ENCODE measurements around the gene DCAF4.
A peak's percentile ranks its signal among the peaks of the same experiment; 100 is the strongest.

DCAF4 gene

DNA sequence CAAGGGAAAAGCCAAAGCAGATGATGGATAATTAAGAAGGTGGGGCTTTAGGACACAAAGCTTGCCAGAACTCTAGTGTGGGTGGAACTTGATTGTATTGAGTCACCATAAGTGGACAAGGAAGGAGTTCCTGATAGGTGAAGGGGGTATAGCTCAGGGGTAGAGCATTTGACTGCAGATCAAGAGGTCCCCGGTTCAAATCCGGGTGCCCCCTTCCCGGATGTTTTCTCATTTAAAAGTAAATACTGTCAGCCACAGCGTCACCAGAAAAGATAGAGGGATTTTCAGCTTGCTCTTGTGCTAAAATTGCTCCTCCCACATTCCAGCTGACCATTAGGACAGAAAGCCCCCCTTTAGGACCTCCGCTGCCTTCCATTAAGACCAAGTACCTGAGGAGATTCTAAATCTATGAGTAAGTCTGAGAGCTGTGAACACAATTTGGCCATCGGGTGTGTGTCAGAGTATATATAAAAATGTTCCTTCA is 36.6 kb downstream of the DCAF4 start:
- DNase-seq (ENCODE audit: low spot score) = no peak
- ATAC-seq (ENCODE audit: low read depth) = peak; percentile 56
- no peaks in the 10 kb centered on the region for H3K27me3 ChIP-seq (ENCODE audit: insufficient read depth, poor library complexity, severe bottlenecking)
- no peak overlapping the region for H3K4me3 ChIP-seq (ENCODE audit: severe bottlenecking)
- TF ChIP-seq, protein P1, sequence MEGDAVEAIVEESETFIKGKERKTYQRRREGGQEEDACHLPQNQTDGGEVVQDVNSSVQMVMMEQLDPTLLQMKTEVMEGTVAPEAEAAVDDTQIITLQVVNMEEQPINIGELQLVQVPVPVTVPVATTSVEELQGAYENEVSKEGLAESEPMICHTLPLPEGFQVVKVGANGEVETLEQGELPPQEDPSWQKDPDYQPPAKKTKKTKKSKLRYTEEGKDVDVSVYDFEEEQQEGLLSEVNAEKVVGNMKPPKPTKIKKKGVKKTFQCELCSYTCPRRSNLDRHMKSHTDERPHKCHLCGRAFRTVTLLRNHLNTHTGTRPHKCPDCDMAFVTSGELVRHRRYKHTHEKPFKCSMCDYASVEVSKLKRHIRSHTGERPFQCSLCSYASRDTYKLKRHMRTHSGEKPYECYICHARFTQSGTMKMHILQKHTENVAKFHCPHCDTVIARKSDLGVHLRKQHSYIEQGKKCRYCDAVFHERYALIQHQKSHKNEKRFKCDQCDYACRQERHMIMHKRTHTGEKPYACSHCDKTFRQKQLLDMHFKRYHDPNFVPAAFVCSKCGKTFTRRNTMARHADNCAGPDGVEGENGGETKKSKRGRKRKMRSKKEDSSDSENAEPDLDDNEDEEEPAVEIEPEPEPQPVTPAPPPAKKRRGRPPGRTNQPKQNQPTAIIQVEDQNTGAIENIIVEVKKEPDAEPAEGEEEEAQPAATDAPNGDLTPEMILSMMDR (IDR thresholded peaks at IDR 0.05; ENCODE audit: poor library complexity, severe bottlenecking) = no peak
- H3K36me3 ChIP-seq (ENCODE audit: low read depth) = no peaks in the 10 kb centered on the region
- H3K27ac ChIP-seq (ENCODE audit: poor library complexity, severe bottlenecking) = peak overlapping the region; percentile 88
- peaks cover 29% of the 10 kb centered on the region for H3K4me1 ChIP-seq (ENCODE audit: insufficient read depth, poor library complexity, severe bottlenecking)
- H3K9me3 ChIP-seq (ENCODE audit: severe bottlenecking) = no peaks in the 10 kb centered on the region

DNA sequence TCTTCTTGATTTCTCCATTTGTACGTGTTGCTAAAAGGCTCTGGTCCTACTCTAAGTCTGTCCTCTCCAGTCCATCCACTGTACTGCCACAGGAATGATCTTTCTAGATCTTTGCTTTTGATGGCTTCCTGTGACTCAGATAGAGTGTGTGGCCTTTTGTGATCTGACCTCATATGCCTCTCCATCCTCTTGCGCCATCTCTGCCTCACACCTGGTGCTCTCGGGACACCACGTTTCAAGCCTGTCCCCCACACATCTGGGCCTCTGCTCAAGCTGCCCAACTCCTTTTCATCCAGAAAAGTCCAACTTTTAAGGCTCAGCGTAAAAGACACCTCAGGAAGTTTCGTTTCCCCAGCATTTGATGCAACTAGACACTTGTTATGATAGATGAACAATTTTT is 39.0 kb downstream of the DCAF4 start:
- H3K4me1 ChIP-seq (ENCODE audit: insufficient read depth, poor library complexity, severe bottlenecking) = peaks cover 29% of the 10 kb centered on the region
- H3K4me3 ChIP-seq (ENCODE audit: severe bottlenecking) = no peak overlapping the region
- TF ChIP-seq, protein P1 (IDR thresholded peaks at IDR 0.05; ENCODE audit: poor library complexity, severe bottlenecking) = no peak
- ATAC-seq (ENCODE audit: low read depth) (peak; percentile 4; the same call in 2 of the 3 replicates), DNase-seq (ENCODE audit: low spot score) (no peak)
- no peaks in the 10 kb centered on the region for H3K27me3 ChIP-seq (ENCODE audit: insufficient read depth, poor library complexity, severe bottlenecking)
- H3K36me3 ChIP-seq (ENCODE audit: low read depth) = no peaks in the 10 kb centered on the region
- H3K9me3 ChIP-seq (ENCODE audit: severe bottlenecking) = no peaks in the 10 kb centered on the region
- peak overlapping the region; percentile 16 for H3K27ac ChIP-seq (ENCODE audit: poor library complexity, severe bottlenecking)

DNA sequence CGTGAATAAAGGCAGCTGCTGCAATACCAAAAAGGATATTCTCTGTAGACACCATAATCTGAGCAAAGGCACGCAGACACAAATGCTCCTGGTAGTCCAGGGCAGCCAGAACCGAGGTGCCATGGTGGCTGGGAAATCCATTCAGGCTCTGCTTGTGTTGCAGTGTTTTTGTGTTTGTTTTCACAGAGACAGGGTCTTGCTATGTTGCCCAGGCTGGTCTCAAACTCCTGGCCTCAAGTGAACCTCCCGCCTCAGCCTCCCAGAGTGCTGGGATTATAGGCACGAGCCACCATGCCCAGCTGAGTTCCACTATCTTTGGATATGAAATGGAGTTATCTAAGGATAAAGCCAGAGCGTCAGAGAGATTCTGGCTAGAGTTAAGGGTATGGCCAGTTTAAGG is 39.8 kb downstream of the DCAF4 start:
- peak overlapping the region; percentile 16 for H3K27ac ChIP-seq (ENCODE audit: poor library complexity, severe bottlenecking)
- TF ChIP-seq, protein P1 (IDR thresholded peaks at IDR 0.05; ENCODE audit: poor library complexity, severe bottlenecking) = no peak
- no peak for DNase-seq (ENCODE audit: low spot score)
- H3K27me3 ChIP-seq (ENCODE audit: insufficient read depth, poor library complexity, severe bottlenecking) = no peaks in the 10 kb centered on the region
- H3K36me3 ChIP-seq (ENCODE audit: low read depth) = no peaks in the 10 kb centered on the region
- no peak for ATAC-seq (ENCODE audit: low read depth)
- H3K4me3 ChIP-seq (ENCODE audit: severe bottlenecking) = no peak overlapping the region
- H3K9me3 ChIP-seq (ENCODE audit: severe bottlenecking) = no peaks in the 10 kb centered on the region
- H3K4me1 ChIP-seq (ENCODE audit: insufficient read depth, poor library complexity, severe bottlenecking) = peaks cover 27% of the 10 kb centered on the region

DNA sequence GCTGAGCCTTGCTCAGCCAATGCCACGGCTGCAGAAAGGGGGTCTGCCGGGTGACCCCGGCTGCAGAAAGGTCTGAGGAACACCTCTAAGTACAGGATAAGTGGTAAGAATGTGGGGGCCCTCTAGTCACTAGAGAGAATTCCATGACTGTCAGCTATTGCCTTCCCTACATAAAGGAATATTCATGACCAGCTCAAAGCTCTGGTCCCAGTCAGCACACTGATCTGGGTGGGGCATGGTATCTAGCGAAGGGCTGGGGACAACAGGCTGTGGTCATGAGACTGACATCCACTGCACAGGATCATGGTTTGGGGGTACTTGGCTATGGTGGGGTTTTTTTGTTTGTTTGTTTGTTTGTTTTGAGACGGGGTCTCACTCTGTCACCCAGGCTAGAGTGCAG is 42.1 kb downstream of the DCAF4 start:
- Histone ChIP-seq H3K27me3 (ENCODE audit: insufficient read depth, poor library complexity, severe bottlenecking) (no peaks in the 10 kb centered on the region), H3K9me3 (ENCODE audit: severe bottlenecking) (no peaks in the 10 kb centered on the region), H3K4me3 (ENCODE audit: severe bottlenecking) (no peak overlapping the region), H3K4me1 (ENCODE audit: insufficient read depth, poor library complexity, severe bottlenecking) (peaks cover 8% of the 10 kb centered on the region), H3K27ac (ENCODE audit: poor library complexity, severe bottlenecking) (no peak overlapping the region), H3K36me3 (ENCODE audit: low read depth) (peaks cover 2% of the 10 kb centered on the region; the same call in 1 of the 2 replicates)
- DNase-seq (ENCODE audit: low spot score) (no peak), ATAC-seq (ENCODE audit: low read depth) (no peak)
- TF ChIP-seq, protein P1 (IDR thresholded peaks at IDR 0.05; ENCODE audit: poor library complexity, severe bottlenecking) = no peak

DNA sequence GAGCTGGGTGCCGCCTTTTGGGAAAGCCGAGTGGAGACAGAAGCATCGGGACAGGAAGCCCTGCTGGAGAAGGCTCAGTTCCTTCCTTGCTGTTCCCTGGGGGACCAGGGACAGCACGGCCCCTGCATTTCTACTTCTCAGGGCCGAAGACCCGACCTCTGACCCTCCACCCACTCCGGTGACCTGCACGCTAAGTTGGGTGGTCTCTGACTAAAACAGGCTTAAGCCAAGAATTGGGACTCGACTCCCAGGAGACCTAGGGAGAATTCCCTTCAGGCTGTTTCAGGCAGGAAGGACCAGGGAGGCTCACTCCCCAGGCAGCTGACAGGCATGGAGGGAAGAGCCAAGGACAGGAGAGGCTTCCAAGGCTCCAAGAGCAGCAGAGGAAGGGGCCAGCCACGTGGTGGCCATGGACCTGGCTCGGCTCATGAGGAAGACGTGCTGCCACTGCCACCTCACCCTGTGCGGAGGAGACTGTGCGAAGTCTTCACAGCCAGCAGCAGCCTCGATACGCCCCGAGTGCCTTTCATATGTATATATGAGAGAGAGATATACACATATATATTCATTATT is 43.9 kb downstream of the DCAF4 start:
- Histone ChIP-seq H3K4me3 (ENCODE audit: severe bottlenecking) (no peak overlapping the region), H3K36me3 (ENCODE audit: low read depth) (peaks cover 17% of the 10 kb centered on the region), H3K9me3 (ENCODE audit: severe bottlenecking) (no peaks in the 10 kb centered on the region), H3K27ac (ENCODE audit: poor library complexity, severe bottlenecking) (no peak overlapping the region), H3K4me1 (ENCODE audit: insufficient read depth, poor library complexity, severe bottlenecking) (peaks cover 4% of the 10 kb centered on the region), H3K27me3 (ENCODE audit: insufficient read depth, poor library complexity, severe bottlenecking) (no peaks in the 10 kb centered on the region)
- TF ChIP-seq, protein P1 (IDR thresholded peaks at IDR 0.05; ENCODE audit: poor library complexity, severe bottlenecking) = no peak
- ATAC-seq (ENCODE audit: low read depth) = no peak
- DNase-seq (ENCODE audit: low spot score) = no peak

Measured in RWPE2 (cell line).